T-cell (primary cell): Measurements from ENCODE around the gene CLEC20A. TPM values are rescaled to one million over a fixed set of nuclear protein-coding genes. Genes with fewer than 3 reads are reported as not detected.

Experiments
- ATAC-seq, 4 experiments: fragments of 200-7000 bp in 3 of 4; fragments of 150-1000 bp in 1 of 4; cut with Tn5 transposase; replicated peaks in 1 of 4; 1 replicate in 3 of 4; 2 replicates in 1 of 4; pipeline ENCODE4 v1.10.0; 2021; ENCODE audit warnings: moderate library complexity in 3 of 4, mild to moderate bottlenecking in 2 of 4, moderate number of reproducible peaks in 1 of 4
- CTCF ChIA-PET, 2 donors: fragments of 300-600 bp; sonication (Branson Sonifier 250); formaldehyde crosslinking; loops; one replicate each; lab custom pipeline; 2022; ENCODE audit warnings: antibody characterized with exemption in 2 of 2; lab: Charles Lee
- POLR2A ChIA-PET, 2 donors: fragments of 300-600 bp; sonication (Branson Sonifier 250); formaldehyde crosslinking; loops; one replicate each; lab custom pipeline; 2022; ENCODE audit warnings: antibody characterized with exemption in 2 of 2; lab: Charles Lee
- DNase-seq, 35 experiments: peaks; one replicate each; pipeline versions ENCODE4 v3.0.0 to v3.0.0-alpha.2; 2013 to 2023
- H3K27ac ChIP-seq: one replicate; pipeline ENCODE4 v1.5.1; 2013; ENCODE audit warnings: low read length
- H3K27me3 ChIP-seq, 2 experiments: replicated peaks in 1 of 2; 1 replicate in 1 of 2; 2 replicates in 1 of 2; pipeline versions ENCODE4 v1.6.1 to v1.7.0; 2013; ENCODE audit warnings: low read length in 1 of 2, mixed read lengths in 1 of 2; ENCODE audit not compliant: control insufficient read depth in 2 of 2, insufficient read depth in 2 of 2; ENCODE audit errors: extremely low read depth in 1 of 2
- H3K36me3 ChIP-seq, 2 donors: 1 replicate in 1 of 2; 2 replicates in 1 of 2; pipeline versions ENCODE4 v1.6.1 to v1.7.0; 2013; ENCODE audit warnings: low read length in 1 of 2; ENCODE audit not compliant: control insufficient read depth in 2 of 2, insufficient read depth in 1 of 2; ENCODE audit errors: extremely low read depth in 1 of 2
- H3K4me1 ChIP-seq, 2 experiments: 1 replicate in 1 of 2; 2 replicates in 1 of 2; pipeline versions ENCODE4 v1.6.1 to v1.7.0; 2013; ENCODE audit warnings: low read length in 2 of 2, mixed read lengths in 1 of 2; ENCODE audit not compliant: insufficient read depth in 2 of 2, control insufficient read depth in 1 of 2; ENCODE audit errors: extremely low read depth in 1 of 2
- H3K4me3 ChIP-seq, 2 donors: 1 replicate in 1 of 2; 2 replicates in 1 of 2; pipeline versions ENCODE4 v1.5.1 to v1.7.0; 2013; ENCODE audit warnings: mild to moderate bottlenecking in 2 of 2, low read length in 1 of 2, moderate library complexity in 1 of 2; ENCODE audit not compliant: control insufficient read depth in 1 of 2; ENCODE audit errors: extremely low read depth in 1 of 2
- H3K9me3 ChIP-seq: 2 replicates; pipeline ENCODE4 v1.7.0; 2013
- H3K27ac Mint-ChIP-seq, 2 donors: one replicate each; pipeline ENCODE4 v1.8.0; 2020 to 2021; ENCODE audit warnings: mild to moderate bottlenecking in 2 of 2, mixed read lengths in 2 of 2
- H3K27me3 Mint-ChIP-seq, 2 donors: one replicate each; pipeline ENCODE4 v1.8.0; 2021 to 2022; ENCODE audit warnings: mixed read lengths in 2 of 2
- H3K36me3 Mint-ChIP-seq: one replicate; pipeline ENCODE4 v1.8.0; 2021; ENCODE audit warnings: mixed read lengths
- H3K4me1 Mint-ChIP-seq, 3 donors: one replicate each; pipeline ENCODE4 v1.8.0; 2020 to 2022; ENCODE audit warnings: mixed read lengths in 3 of 3, mild to moderate bottlenecking in 1 of 3
- H3K4me3 Mint-ChIP-seq, 3 donors: one replicate each; pipeline ENCODE4 v1.8.0; 2020 to 2022; ENCODE audit warnings: mild to moderate bottlenecking in 3 of 3, mixed read lengths in 3 of 3, moderate library complexity in 3 of 3
- H3K9me3 Mint-ChIP-seq, 3 donors: one replicate each; pipeline ENCODE4 v1.8.0; 2020 to 2022; ENCODE audit warnings: mixed read lengths in 3 of 3
- WGBS: methylation state at CpG from one replicate; pipeline ENCODE4 v1.1.5; 2013; ENCODE audit warnings: missing lambda C conversion rate; ENCODE audit not compliant: insufficient coverage; 5-methylcytosine and 5-hydroxymethylcytosine counted together
- total RNA-seq, 35 experiments: library from RNA in 6 of 35; stranded (reverse) in 6 of 35; fragments of 120-200 nt in 1 of 35; gene quantifications; one replicate each; pipeline versions ENCODE4 v1.2.1 to v1.2.4 and lab custom pipeline; 2013 to 2026

Gene CLEC20A
- total RNA-seq, 5 donors from 2014 or later (not counting 1 experiment from before 2014, with no cell fraction given), result not detected

DNA sequence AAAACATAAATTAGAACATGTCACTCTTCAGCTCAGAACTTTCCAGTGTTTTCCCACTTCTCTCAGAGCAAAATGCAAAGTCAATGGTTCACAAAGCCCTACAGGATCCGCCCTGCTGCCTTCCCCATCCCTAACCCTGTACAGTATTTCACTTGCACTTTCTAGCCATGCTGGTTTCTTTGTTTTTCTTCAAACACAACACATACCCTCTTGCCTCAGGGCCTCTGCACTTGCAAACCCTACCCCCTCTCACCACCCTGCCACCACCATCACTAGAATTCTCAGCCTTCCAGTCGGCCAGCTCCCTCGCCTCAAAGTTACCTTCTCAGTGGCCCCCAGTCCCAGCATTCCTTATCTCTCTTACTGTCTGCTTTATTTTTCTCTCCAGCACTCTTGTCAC, 33.7 kb upstream of the CLEC20A start:
- Mint-ChIP-seq H3K27me3 (peaks cover 0 to 2% of the 10 kb centered on the region in 2 donors), H3K4me3 (no peak overlapping the region), H3K4me1 (peaks cover 0 to 4% (median 3%) of the 10 kb centered on the region in 3 donors), H3K27ac (no peak overlapping the region), H3K36me3 (no peaks in the 10 kb centered on the region), H3K9me3 (no peaks in the 10 kb centered on the region)
- H3K36me3 ChIP-seq, result no peaks in the 10 kb centered on the region
- DNase-seq (no peak), ATAC-seq (no peak)
- CTCF ChIA-PET, result interaction anchor here in 1 of 2 donors (1.0 to 4.3 kb wide), 3 partner anchors 219 to 475 kb away, joined by 3 to 21 read pairs (median 3); no protein-coding TSS in a partner anchor
- H3K4me3 ChIP-seq, result no peak overlapping the region
- POLR2A ChIA-PET, result no interaction called here
- H3K27me3 ChIP-seq, result peaks cover 0 to 2% of the 10 kb centered on the region in 2 experiments
- 82% methylated on average over 3 of the region's 3 CpGs for WGBS
- H3K4me1 ChIP-seq, result peaks cover 0 to 7% of the 10 kb centered on the region in 2 experiments
- H3K27ac ChIP-seq, result no peak overlapping the region
- H3K9me3 ChIP-seq, result no peaks in the 10 kb centered on the region

DNA sequence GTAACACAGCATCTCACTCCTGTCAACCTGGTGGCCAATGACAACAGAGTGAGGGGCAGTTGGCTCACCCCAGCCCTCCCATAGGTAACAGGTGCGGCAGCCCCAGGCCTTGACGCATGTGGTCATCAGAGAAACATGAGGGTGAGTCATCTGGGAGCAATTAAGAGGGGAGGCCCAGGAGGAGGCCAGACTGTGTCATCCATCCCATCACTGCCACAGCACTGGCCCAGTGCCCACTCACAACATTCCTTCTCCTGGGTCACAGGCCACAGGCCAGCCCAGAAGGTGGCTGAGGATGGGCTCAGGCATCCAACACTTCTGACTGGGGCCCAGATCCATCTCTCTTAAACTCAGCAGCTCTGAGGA, 33.3 kb upstream of the CLEC20A start:
- Histone ChIP-seq H3K27ac (no peak overlapping the region), H3K27me3 (peaks cover 0 to 2% of the 10 kb centered on the region in 2 experiments), H3K4me3 (no peak overlapping the region), H3K36me3 (no peaks in the 10 kb centered on the region), H3K4me1 (peaks cover 0 to 7% of the 10 kb centered on the region in 2 experiments), H3K9me3 (no peaks in the 10 kb centered on the region)
- DNase-seq (no peak), ATAC-seq (no peak)
- no CpG with 5 or more reads among the region's 2 CpGs for WGBS
- POLR2A ChIA-PET, result no interaction called here
- H3K9me3 Mint-ChIP-seq, result no peaks in the 10 kb centered on the region
- CTCF ChIA-PET, result interaction anchor here in 1 of 2 donors (1.3 to 4.3 kb wide), 2 partner anchors 220 to 473 kb away, joined by 3 to 21 read pairs; no protein-coding TSS in a partner anchor
- H3K4me3 Mint-ChIP-seq, result no peak overlapping the region
- peaks cover 0 to 2% of the 10 kb centered on the region in 2 donors for H3K27me3 Mint-ChIP-seq
- H3K4me1 Mint-ChIP-seq, result peaks cover 0 to 4% (median 3%) of the 10 kb centered on the region in 3 donors
- H3K27ac Mint-ChIP-seq, result no peak overlapping the region
- H3K36me3 Mint-ChIP-seq, result no peaks in the 10 kb centered on the region

DNA sequence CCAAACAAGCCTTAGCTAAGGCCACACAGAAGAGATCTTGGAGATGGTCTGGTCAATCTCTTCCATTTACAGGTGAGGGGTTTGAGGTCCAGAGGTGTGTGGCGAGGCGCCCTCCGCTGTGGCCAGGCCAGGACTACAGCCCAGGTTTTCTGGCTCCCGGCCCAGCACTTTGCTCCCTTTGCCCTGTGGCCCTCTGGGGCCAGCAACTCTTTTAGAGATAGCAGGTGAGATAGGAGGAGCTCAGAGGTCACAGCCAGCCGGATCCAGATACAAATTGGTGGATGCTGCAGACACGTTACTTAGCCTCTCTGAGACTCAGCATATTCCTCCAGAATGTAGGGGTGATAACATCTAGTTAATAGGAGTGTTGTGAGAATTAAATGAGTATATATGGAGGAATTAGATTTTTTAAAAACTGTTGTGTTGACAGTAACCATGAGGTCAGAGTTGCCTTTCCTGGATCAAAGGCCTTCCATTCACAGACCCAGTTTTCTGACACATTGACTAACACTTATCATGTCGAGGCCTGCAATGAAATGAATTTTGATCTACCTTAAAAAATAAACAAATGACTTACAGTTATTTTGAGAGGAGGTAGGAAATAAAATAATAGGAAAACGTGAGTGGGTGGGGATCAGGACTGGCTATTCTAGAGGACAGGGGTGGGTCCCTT, 32.7 kb upstream of the CLEC20A start:
- DNase-seq (no peak), ATAC-seq (no peak)
- POLR2A ChIA-PET, result no interaction called here
- no peaks in the 10 kb centered on the region for H3K36me3 Mint-ChIP-seq
- no peaks in the 10 kb centered on the region for H3K9me3 Mint-ChIP-seq
- H3K4me3 Mint-ChIP-seq, result no peak overlapping the region
- H3K4me1 ChIP-seq, result peaks cover 0 to 7% of the 10 kb centered on the region in 2 experiments
- peaks cover 0 to 2% of the 10 kb centered on the region in 2 experiments for H3K27me3 ChIP-seq
- WGBS, result 100% methylated on average over 3 of the region's 8 CpGs
- peaks cover 0 to 4% (median 3%) of the 10 kb centered on the region in 3 donors for H3K4me1 Mint-ChIP-seq
- CTCF ChIA-PET, result interaction anchor here in 1 of 2 donors (2.0 to 4.3 kb wide), 2 partner anchors 473 kb away, joined by 5 to 21 read pairs; no protein-coding TSS in a partner anchor
- peaks cover 0 to 2% of the 10 kb centered on the region in 2 donors for H3K27me3 Mint-ChIP-seq
- H3K9me3 ChIP-seq, result no peaks in the 10 kb centered on the region
- H3K27ac Mint-ChIP-seq, result no peak overlapping the region
- no peaks in the 10 kb centered on the region for H3K36me3 ChIP-seq
- no peak overlapping the region for H3K27ac ChIP-seq
- H3K4me3 ChIP-seq, result no peak overlapping the region

DNA sequence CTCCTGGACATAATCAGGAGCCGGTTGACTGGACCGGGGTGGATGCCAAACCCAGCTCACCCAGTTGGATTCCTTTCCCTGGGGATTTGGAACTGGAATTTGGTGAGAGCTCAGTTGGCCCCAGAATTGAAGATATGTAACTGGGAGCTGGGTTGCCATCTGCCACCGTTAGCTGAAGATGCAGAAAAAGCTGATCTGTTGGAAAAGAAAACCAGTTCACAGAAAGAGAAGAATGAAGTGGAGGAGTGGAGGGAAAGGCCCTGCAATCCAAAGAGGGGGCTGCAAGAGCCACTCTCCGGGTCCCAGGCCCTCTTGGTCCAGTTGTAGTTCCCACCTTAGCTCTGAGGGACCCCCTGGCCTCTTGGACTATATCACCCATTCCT, 32.2 kb upstream of the CLEC20A start:
- no peak for ATAC-seq
- H3K27me3 ChIP-seq, result peaks cover 0 to 2% of the 10 kb centered on the region in 2 experiments
- H3K36me3 Mint-ChIP-seq, result no peaks in the 10 kb centered on the region
- ChIA-PET POLR2A (no interaction called here), CTCF (interaction anchor here in 1 of 2 donors (2.0 kb wide), 1 partner anchor 473 kb away, joined by 5 read pairs; no protein-coding TSS in a partner anchor)
- peaks cover 0 to 2% of the 10 kb centered on the region in 2 donors for H3K27me3 Mint-ChIP-seq
- H3K27ac Mint-ChIP-seq, result no peak overlapping the region
- no peaks in the 10 kb centered on the region for H3K9me3 Mint-ChIP-seq
- H3K4me3 Mint-ChIP-seq, result no peak overlapping the region
- peaks cover 0 to 4% (median 3%) of the 10 kb centered on the region in 3 donors for H3K4me1 Mint-ChIP-seq
- H3K36me3 ChIP-seq, result no peaks in the 10 kb centered on the region
- DNase-seq, result no peak
- H3K27ac ChIP-seq, result no peak overlapping the region
- H3K4me1 ChIP-seq, result peaks cover 0 to 7% of the 10 kb centered on the region in 2 experiments
- 79% methylated on average over 3 of the region's 4 CpGs for WGBS
- H3K4me3 ChIP-seq, result no peak overlapping the region
- H3K9me3 ChIP-seq, result no peaks in the 10 kb centered on the region

DNA sequence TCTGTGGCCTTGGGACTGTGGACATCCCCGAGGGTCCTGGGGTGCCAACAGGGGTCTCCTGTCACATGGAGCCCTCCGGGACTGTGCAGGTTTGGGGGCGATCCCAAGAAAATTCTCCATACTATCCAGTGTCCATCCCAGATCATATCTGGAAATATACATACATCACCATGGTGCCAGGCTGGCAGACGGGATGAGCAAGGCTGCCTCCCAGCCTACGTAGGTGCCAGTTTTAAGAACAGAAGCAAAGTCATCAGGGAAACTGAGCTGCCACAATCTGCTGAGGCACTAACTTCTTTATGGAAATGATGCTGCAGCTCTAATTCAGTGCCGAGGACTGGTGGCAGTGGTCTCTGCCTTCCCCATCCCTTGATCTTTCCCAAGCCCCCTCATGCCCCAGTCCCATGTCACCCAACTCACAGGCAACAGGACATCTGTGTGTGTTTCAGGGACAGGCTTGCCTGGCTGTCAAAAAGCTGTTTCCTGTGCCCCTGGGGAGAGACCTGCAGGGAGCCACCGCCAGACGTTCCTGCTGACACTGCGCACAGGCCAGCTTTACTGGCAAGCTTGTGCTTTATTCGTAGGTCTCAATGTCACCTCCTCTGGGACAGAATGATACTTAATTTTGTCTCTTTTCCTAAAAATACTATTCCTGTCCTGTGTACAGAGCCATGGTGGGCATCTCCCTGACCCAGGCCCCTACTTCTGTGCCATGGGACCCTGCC, 31.6 kb upstream of the CLEC20A start:
- H3K27ac Mint-ChIP-seq, result no peak overlapping the region
- peaks cover 0 to 4% (median 3%) of the 10 kb centered on the region in 3 donors for H3K4me1 Mint-ChIP-seq
- ChIA-PET POLR2A (no interaction called here), CTCF (interaction anchor here in 1 of 2 donors (2.0 kb wide), 1 partner anchor 474 kb away, joined by 5 read pairs; no protein-coding TSS in a partner anchor)
- peaks cover 0 to 2% of the 10 kb centered on the region in 2 donors for H3K27me3 Mint-ChIP-seq
- Histone ChIP-seq H3K4me1 (peaks cover 0 to 7% of the 10 kb centered on the region in 2 experiments), H3K27me3 (peaks cover 0 to 2% of the 10 kb centered on the region in 2 experiments), H3K36me3 (no peaks in the 10 kb centered on the region), H3K27ac (no peak overlapping the region), H3K9me3 (no peaks in the 10 kb centered on the region), H3K4me3 (no peak overlapping the region)
- no peak overlapping the region for H3K4me3 Mint-ChIP-seq
- H3K9me3 Mint-ChIP-seq, result no peaks in the 10 kb centered on the region
- WGBS, result 85% methylated on average over 6 of the region's 10 CpGs
- DNase-seq, result no peak
- no peaks in the 10 kb centered on the region for H3K36me3 Mint-ChIP-seq
- ATAC-seq, result no peak

DNA sequence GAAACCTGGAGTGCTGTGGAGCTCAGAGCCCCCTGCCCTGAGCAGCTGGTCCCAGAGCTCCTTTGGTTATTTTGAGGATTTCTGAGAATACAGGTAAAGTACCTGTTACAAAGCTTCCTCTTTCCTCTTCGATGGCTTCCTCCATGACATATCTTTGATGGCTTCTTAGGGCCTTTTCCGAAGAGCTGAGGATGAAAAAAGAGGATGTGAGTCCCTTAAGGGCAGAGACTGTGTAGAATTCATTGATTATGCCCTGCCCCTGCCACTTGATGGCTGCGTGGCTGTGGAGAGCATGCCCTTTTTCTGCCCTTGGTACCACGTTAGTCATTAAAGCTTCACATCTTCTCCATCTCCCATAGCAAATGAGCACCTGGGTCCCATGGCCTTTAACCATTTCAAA, 30.4 kb upstream of the CLEC20A start:
- Histone ChIP-seq H3K4me3 (no peak overlapping the region), H3K27ac (no peak overlapping the region), H3K9me3 (no peaks in the 10 kb centered on the region), H3K27me3 (peaks cover 0 to 2% of the 10 kb centered on the region in 2 experiments), H3K4me1 (peaks cover 0 to 3% of the 10 kb centered on the region in 2 experiments), H3K36me3 (no peaks in the 10 kb centered on the region)
- Mint-ChIP-seq H3K4me1 (peaks cover 0 to under 1% (median under 1%) of the 10 kb centered on the region in 3 donors), H3K27ac (no peak overlapping the region), H3K27me3 (no peaks in the 10 kb centered on the region), H3K9me3 (no peaks in the 10 kb centered on the region), H3K36me3 (no peaks in the 10 kb centered on the region), H3K4me3 (no peak overlapping the region)
- ATAC-seq (no peak), DNase-seq (no peak)
- WGBS, result 75% methylated on average over 2 of the region's 4 CpGs
- POLR2A ChIA-PET, result no interaction called here
- CTCF ChIA-PET, result interaction anchor here (0.6 to 2.0 kb wide), 4 partner anchors 35 to 752 kb away, joined by 3 to 9 read pairs (median 4); no protein-coding TSS in a partner anchor
